ENCODE results near the gene MIPOL1.

The MIPOL1 gene

DNA sequence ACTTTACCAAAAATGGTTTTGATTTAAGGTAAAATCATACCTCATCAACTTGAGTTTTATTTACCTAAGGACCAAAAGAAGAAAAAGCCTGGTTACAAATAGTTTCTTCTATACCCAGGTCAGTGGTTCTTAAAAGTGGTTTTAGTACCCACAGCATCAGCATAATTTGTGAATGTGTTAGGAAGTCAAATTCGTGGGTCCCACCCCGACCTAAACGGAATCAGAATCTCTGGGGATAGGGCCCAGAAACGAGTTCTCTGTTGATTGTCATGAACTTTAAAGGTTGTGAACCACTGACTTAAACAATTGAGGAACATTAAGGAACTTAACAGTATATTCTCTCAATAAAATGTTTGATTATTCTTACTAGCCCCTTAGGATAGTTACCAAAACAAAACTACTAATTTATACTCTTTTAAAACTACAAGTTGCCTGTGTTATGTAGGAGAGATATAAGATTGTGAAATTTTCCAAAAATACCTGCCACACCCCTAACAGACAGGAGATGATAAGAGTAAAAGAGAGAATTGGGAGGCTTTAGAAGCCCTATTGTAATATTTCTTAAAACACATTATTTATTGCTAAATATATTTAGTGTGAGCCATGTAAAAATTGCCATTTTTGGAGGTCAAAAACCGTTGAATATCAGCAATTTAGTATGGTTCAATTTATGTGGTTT is 24.7 kb upstream of the MIPOL1 start:
- TF ChIP-seq GATA2 (IDR thresholded peaks at IDR 0.05; ENCODE audit: low read depth, low read length) = no peak
- TF ChIP-seq GATA3 (IDR thresholded peaks at IDR 0.05; ENCODE audit: low read depth, low read length) = no peak

GRCh38 chr14:37179896-37180502 is 17.7 kb upstream of the MIPOL1 start:
- TF ChIP-seq GATA2 (IDR thresholded peaks at IDR 0.05; ENCODE audit: low read depth, low read length) (no peak), GATA3 (IDR thresholded peaks at IDR 0.05; ENCODE audit: low read depth, low read length) (no peak)

- TF ChIP-seq GATA3 (IDR thresholded peaks at IDR 0.05; ENCODE audit: low read depth, low read length) (no peak), GATA2 (IDR thresholded peaks at IDR 0.05; ENCODE audit: low read depth, low read length) (no peak)
These were observed 16.3 kb upstream of the MIPOL1 start for GRCh38 chr14:37181441-37181840.

GRCh38 chr14:37185670-37186069 is 12.1 kb upstream of the MIPOL1 start:
- TF ChIP-seq GATA2 (IDR thresholded peaks at IDR 0.05; ENCODE audit: low read depth, low read length) (no peak), GATA3 (IDR thresholded peaks at IDR 0.05; ENCODE audit: low read depth, low read length) (no peak)

GRCh38 chr14:37186865-37187264 is 10.9 kb upstream of the MIPOL1 start:
- no peak for TF ChIP-seq GATA2 (IDR thresholded peaks at IDR 0.05; ENCODE audit: low read depth, low read length)
- no peak for TF ChIP-seq GATA3 (IDR thresholded peaks at IDR 0.05; ENCODE audit: low read depth, low read length)

DNA sequence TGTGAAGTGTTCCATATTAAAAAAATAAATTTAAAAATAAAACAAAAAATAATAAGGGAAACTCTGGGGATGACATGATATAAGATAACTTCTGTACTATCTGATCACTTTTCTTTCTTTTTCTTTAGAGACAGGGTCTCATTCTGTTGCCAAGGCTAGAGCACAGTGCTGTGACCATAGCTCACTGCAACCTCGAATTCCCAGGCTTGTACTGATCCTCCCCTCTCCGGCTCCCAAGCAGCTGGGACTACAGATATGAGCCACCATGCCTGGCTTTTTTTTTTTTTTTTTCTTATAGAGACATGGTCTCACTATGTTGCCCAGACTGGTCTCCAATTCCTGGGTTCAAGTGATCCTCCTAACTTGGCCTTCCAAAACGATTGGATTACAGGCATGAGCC is 10.4 kb upstream of the MIPOL1 start:
- TF ChIP-seq GATA3 (IDR thresholded peaks at IDR 0.05; ENCODE audit: low read depth, low read length) (no peak), GATA2 (IDR thresholded peaks at IDR 0.05; ENCODE audit: low read depth, low read length) (no peak)

- TF ChIP-seq GATA3 (IDR thresholded peaks at IDR 0.05; ENCODE audit: low read depth, low read length) = no peak
- no peak for TF ChIP-seq GATA2 (IDR thresholded peaks at IDR 0.05; ENCODE audit: low read depth, low read length)
These were observed 3.0 kb upstream of the MIPOL1 start for GRCh38 chr14:37194698-37195097.

GRCh38 chr14:37195327-37195726 is 2.4 kb upstream of the MIPOL1 start:
- TF ChIP-seq GATA2 (IDR thresholded peaks at IDR 0.05; ENCODE audit: low read depth, low read length) = no peak
- TF ChIP-seq GATA3 (IDR thresholded peaks at IDR 0.05; ENCODE audit: low read depth, low read length) = no peak

DNA sequence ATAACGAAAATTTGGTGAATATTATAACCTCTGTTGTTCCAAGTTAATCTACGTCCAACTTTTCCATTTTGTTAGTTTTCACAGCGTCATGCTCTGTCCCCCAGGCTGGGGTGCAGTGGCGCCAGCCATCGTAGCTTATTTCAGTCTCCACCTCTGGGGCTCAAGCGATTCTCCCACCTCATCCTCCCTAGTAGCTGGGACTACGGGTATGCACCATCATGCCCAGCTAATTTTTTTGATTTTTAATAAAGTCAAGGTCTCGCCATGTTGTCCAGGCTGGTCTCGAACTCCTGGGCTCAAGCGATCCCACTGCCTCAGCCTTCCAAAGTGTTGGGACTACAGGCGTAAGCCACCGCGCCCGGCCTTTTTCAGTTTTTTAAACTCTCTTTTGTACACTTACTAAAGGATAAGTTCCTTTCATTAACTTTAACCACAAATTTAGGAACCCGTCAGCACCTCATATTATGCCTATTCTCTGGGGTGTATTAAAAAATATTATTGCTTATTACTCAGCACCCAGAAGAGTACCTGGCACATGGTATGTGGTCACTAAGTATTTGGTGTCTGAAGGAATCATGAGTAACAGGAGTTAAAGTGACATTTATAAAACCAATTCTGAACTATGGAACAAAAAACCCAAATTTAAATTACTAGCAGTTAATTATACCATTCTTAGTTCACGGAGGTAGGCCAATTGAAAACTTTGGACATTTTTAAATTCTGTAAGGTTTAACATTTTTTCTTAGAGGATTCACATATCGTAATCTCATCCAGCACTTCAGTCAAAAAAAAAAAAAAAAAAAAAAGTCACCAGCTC is 925 bp upstream of the MIPOL1 start:
- TF ChIP-seq GATA3 (IDR thresholded peaks at IDR 0.05; ENCODE audit: low read depth, low read length) (no peak), GATA2 (IDR thresholded peaks at IDR 0.05; ENCODE audit: low read depth, low read length) (no peak)

DNA sequence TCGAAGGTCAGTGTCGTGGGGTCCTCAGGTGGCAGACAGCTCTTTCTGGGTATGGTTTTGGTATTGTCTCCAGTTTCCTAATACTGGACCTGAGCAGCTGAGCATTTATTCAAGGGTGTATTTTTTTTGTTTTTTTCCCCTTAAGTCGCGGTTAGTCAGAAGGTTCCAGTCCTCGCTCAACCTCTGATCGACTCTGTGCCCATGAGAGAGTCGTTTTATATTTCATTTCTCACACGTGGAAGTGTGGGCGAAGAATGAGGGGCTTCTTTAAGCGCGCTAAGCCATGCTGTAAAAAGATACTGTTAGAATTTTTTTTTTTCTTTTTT is 499 bp downstream of the MIPOL1 start:
- no peak for TF ChIP-seq GATA3 (IDR thresholded peaks at IDR 0.05; ENCODE audit: low read depth, low read length)
- TF ChIP-seq GATA2 (IDR thresholded peaks at IDR 0.05; ENCODE audit: low read depth, low read length) = no peak

DNA sequence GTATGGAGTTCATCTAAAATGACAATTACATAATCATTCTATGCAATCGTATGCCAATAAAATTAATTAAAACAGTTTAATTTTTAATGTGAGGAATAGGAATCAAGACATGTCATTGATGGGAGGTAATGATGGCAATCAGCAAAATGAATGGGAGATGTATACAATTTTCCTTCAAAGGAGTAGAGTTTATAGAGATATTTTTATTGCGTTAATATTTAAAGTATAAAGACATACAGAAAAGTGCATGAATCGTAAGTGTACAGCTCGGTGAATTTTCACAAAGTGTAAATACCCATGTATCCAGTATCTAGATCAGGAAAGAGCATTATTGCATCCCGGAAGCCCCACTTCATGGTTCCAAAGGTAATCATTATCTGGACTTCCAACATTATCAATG is 1.2 kb downstream of the MIPOL1 start:
- no peak for TF ChIP-seq GATA3 (IDR thresholded peaks at IDR 0.05; ENCODE audit: low read depth, low read length)
- TF ChIP-seq GATA2 (IDR thresholded peaks at IDR 0.05; ENCODE audit: low read depth, low read length) = no peak

GRCh38 chr14:37201724-37202123 is 4.0 kb downstream of the MIPOL1 start:
- TF ChIP-seq GATA2 (IDR thresholded peaks at IDR 0.05; ENCODE audit: low read depth, low read length) (no peak), GATA3 (IDR thresholded peaks at IDR 0.05; ENCODE audit: low read depth, low read length) (no peak)

DNA sequence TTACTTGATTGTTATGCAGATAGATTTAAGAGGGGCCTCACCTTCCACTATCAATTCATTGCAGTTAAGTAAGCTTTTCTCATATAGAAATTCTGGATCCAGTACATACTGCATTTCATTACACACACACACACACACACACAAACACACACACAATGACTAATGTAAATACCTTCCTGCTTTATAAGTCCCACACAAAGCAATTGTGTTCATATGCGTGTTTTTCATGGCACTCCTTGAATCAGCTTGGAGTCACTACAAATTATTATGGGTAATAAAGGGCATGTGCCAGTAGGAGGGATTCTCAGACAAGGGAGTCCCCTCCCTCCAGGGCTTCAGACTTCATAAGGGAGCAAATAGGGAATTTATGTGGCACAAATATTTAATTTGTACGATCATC is 4.5 kb downstream of the MIPOL1 start:
- TF ChIP-seq GATA2 (IDR thresholded peaks at IDR 0.05; ENCODE audit: low read depth, low read length) (no peak), GATA3 (IDR thresholded peaks at IDR 0.05; ENCODE audit: low read depth, low read length) (no peak)

- no peak for TF ChIP-seq GATA3 (IDR thresholded peaks at IDR 0.05; ENCODE audit: low read depth, low read length)
- TF ChIP-seq GATA2 (IDR thresholded peaks at IDR 0.05; ENCODE audit: low read depth, low read length) = no peak
These were observed 5.1 kb downstream of the MIPOL1 start for GRCh38 chr14:37202812-37203211.

DNA sequence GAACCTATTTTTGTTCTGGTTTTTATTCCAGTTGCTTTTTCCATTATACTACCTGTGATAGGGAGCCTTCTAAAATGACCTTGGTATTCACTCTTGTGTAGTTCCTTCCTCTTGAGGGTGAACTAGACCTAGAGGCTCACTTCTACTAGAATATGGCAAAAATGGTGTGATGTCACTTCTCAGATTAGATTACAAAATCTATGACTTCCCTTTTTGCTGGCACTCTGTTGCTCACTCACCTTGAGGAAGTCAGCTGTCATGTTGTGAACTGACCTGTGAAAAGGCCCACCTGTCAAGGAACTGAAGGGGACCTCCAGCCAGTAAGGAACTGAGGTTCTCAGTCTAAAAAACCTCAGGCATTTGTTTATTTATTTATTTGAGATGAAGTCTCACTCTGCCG is 5.7 kb downstream of the MIPOL1 start:
- TF ChIP-seq GATA2 (IDR thresholded peaks at IDR 0.05; ENCODE audit: low read depth, low read length) (no peak), GATA3 (IDR thresholded peaks at IDR 0.05; ENCODE audit: low read depth, low read length) (no peak)
